GM04503 (cell line): ENCODE data around the gene TAPT1.
"Not testable (repeated sequence)": the region's sequence is repeated elsewhere in the genome, so short reads cannot be mapped to it uniquely, and the experiment has no call there.

Source experiments
- DNase-seq: peaks from one replicate; pipeline ENCODE4 v3.0.0-alpha.2; 2012; ENCODE audit warnings: low read depth

The TAPT1 gene

GRCh38 chr4:16169490-16169889, 56.8 kb downstream of the TAPT1 start:
- DNase-seq = no peak

GRCh38 chr4:16168710-16169388, 57.4 kb downstream of the TAPT1 start:
- no peak for DNase-seq

- no peak for DNase-seq
These were observed 58.1 kb downstream of the TAPT1 start for GRCh38 chr4:16168144-16168543.

GRCh38 chr4:16165931-16166330, 60.3 kb downstream of the TAPT1 start:
- DNase-seq = no peak

- no peak for DNase-seq
These were observed 63.4 kb downstream of the TAPT1 start for GRCh38 chr4:16162891-16163290.

GRCh38 chr4:16161851-16162408, 64.3 kb downstream of the TAPT1 start:
- DNase-seq = no peak

- no peak for DNase-seq
These were observed 65.8 kb downstream of the TAPT1 start for GRCh38 chr4:16160457-16160856.

- DNase-seq = no peak
These were observed 67.0 kb downstream of the TAPT1 start for GRCh38 chr4:16159286-16159685.

GRCh38 chr4:16158504-16158852, 67.8 kb downstream of the TAPT1 start:
- DNase-seq = no peak

GRCh38 chr4:16157609-16158503, 68.4 kb downstream of the TAPT1 start:
- no peak for DNase-seq

- DNase-seq = no peak
These were observed 70.6 kb downstream of the TAPT1 start for GRCh38 chr4:16155528-16156169.

- no peak for DNase-seq
These were observed 71.8 kb downstream of the TAPT1 start for GRCh38 chr4:16154451-16154850.

GRCh38 chr4:16150716-16151115, 75.6 kb downstream of the TAPT1 start:
- no peak for DNase-seq

GRCh38 chr4:16144913-16145312, 81.4 kb downstream of the TAPT1 start:
- not testable (repeated sequence) for DNase-seq

GRCh38 chr4:16142598-16143310, 83.5 kb downstream of the TAPT1 start:
- no peak for DNase-seq

GRCh38 chr4:16140879-16141249, 85.4 kb downstream of the TAPT1 start:
- peak; percentile 71 for DNase-seq

GRCh38 chr4:16140231-16140878, 85.9 kb downstream of the TAPT1 start:
- no peak for DNase-seq

- no peak for DNase-seq
These were observed 87.0 kb downstream of the TAPT1 start for GRCh38 chr4:16139066-16139945.

GRCh38 chr4:16136827-16137226, 89.4 kb downstream of the TAPT1 start:
- no peak for DNase-seq

GRCh38 chr4:16136311-16136710, 90.0 kb downstream of the TAPT1 start:
- no peak for DNase-seq

GRCh38 chr4:16133406-16133805, 92.9 kb downstream of the TAPT1 start:
- no peak for DNase-seq
